Measurements from ENCODE around the gene CNTNAP2. TPM values are rescaled to one million over a fixed set of nuclear protein-coding genes. Genes with fewer than 3 reads are reported as not detected.
"Not testable (repeated sequence)": the region's sequence is repeated elsewhere in the genome, so short reads cannot be mapped to it uniquely, and the experiment has no call there.

Gene CNTNAP2
- total RNA-seq, 1 donor, result 1.0 TPM

GRCh38 chr7:146208492-146208891 is 91.9 kb downstream of the CNTNAP2 start:
- Histone ChIP-seq H3K4me3 (ENCODE audit: low read length) (no peak overlapping the region), H3K27me3 (ENCODE audit: insufficient read depth, low read length) (no peaks in the 10 kb centered on the region), H3K9me3 (ENCODE audit: low read depth, low read length) (peaks cover 5% of the 10 kb centered on the region), H3K4me1 (ENCODE audit: insufficient read depth, low read length) (no peaks in the 10 kb centered on the region)

- no peaks in the 10 kb centered on the region for H3K27me3 ChIP-seq (ENCODE audit: insufficient read depth, low read length)
- H3K4me1 ChIP-seq (ENCODE audit: insufficient read depth, low read length), result no peaks in the 10 kb centered on the region
- H3K4me3 ChIP-seq (ENCODE audit: low read length), result no peak overlapping the region
- no peaks in the 10 kb centered on the region for H3K9me3 ChIP-seq (ENCODE audit: low read depth, low read length)
These were observed 98.2 kb downstream of the CNTNAP2 start for GRCh38 chr7:146214842-146215241.

GRCh38 chr7:146216396-146217041 is 99.9 kb downstream of the CNTNAP2 start:
- H3K9me3 ChIP-seq (ENCODE audit: low read depth, low read length), result no peaks in the 10 kb centered on the region
- H3K4me3 ChIP-seq (ENCODE audit: low read length), result no peak overlapping the region
- H3K4me1 ChIP-seq (ENCODE audit: insufficient read depth, low read length), result no peaks in the 10 kb centered on the region
- no peaks in the 10 kb centered on the region for H3K27me3 ChIP-seq (ENCODE audit: insufficient read depth, low read length)

GRCh38 chr7:146223851-146224250 is 107.2 kb downstream of the CNTNAP2 start:
- Histone ChIP-seq H3K4me3 (ENCODE audit: low read length) (no peak overlapping the region), H3K4me1 (ENCODE audit: insufficient read depth, low read length) (no peaks in the 10 kb centered on the region), H3K27me3 (ENCODE audit: insufficient read depth, low read length) (no peaks in the 10 kb centered on the region), H3K9me3 (ENCODE audit: low read depth, low read length) (no peaks in the 10 kb centered on the region)

GRCh38 chr7:146232604-146233003 is 116.0 kb downstream of the CNTNAP2 start:
- Histone ChIP-seq H3K4me3 (ENCODE audit: low read length) (no peak overlapping the region), H3K9me3 (ENCODE audit: low read depth, low read length) (no peaks in the 10 kb centered on the region), H3K4me1 (ENCODE audit: insufficient read depth, low read length) (no peaks in the 10 kb centered on the region), H3K27me3 (ENCODE audit: insufficient read depth, low read length) (no peaks in the 10 kb centered on the region)

- Histone ChIP-seq H3K27me3 (ENCODE audit: insufficient read depth, low read length) (no peaks in the 10 kb centered on the region), H3K9me3 (ENCODE audit: low read depth, low read length) (no peaks in the 10 kb centered on the region), H3K4me1 (ENCODE audit: insufficient read depth, low read length) (no peaks in the 10 kb centered on the region), H3K4me3 (ENCODE audit: low read length) (no peak overlapping the region)
These were observed 118.6 kb downstream of the CNTNAP2 start for GRCh38 chr7:146235195-146235594.

- Histone ChIP-seq H3K27me3 (ENCODE audit: insufficient read depth, low read length) (no peaks in the 10 kb centered on the region), H3K9me3 (ENCODE audit: low read depth, low read length) (no peaks in the 10 kb centered on the region), H3K4me1 (ENCODE audit: insufficient read depth, low read length) (no peaks in the 10 kb centered on the region), H3K4me3 (ENCODE audit: low read length) (no peak overlapping the region)
These were observed 126.1 kb downstream of the CNTNAP2 start for GRCh38 chr7:146242661-146243060.

GRCh38 chr7:146247991-146248390 is 131.4 kb downstream of the CNTNAP2 start:
- not testable (repeated sequence) for H3K27me3 ChIP-seq (ENCODE audit: insufficient read depth, low read length); H3K9me3 ChIP-seq (ENCODE audit: low read depth, low read length); H3K4me3 ChIP-seq (ENCODE audit: low read length); H3K4me1 ChIP-seq (ENCODE audit: insufficient read depth, low read length)

GRCh38 chr7:146248744-146249143 is 132.1 kb downstream of the CNTNAP2 start:
- H3K9me3 ChIP-seq (ENCODE audit: low read depth, low read length); H3K4me1 ChIP-seq (ENCODE audit: insufficient read depth, low read length); H3K27me3 ChIP-seq (ENCODE audit: insufficient read depth, low read length); H3K4me3 ChIP-seq (ENCODE audit: low read length): not testable (repeated sequence)

GRCh38 chr7:146249272-146249671 is 132.7 kb downstream of the CNTNAP2 start:
- no peak overlapping the region for H3K4me3 ChIP-seq (ENCODE audit: low read length)
- H3K4me1 ChIP-seq (ENCODE audit: insufficient read depth, low read length), result no peaks in the 10 kb centered on the region

GRCh38 chr7:146255609-146256008 is 139.0 kb downstream of the CNTNAP2 start:
- Histone ChIP-seq H3K4me3 (ENCODE audit: low read length) (no peak overlapping the region), H3K27me3 (ENCODE audit: insufficient read depth, low read length) (no peaks in the 10 kb centered on the region), H3K4me1 (ENCODE audit: insufficient read depth, low read length) (no peaks in the 10 kb centered on the region), H3K9me3 (ENCODE audit: low read depth, low read length) (peaks cover 12% of the 10 kb centered on the region)

More at GRCh38 chr7:146249272-146249671, 132.7 kb downstream of the CNTNAP2 start:
- peaks cover 5% of the 10 kb centered on the region for H3K9me3 ChIP-seq (ENCODE audit: low read depth, low read length)
- H3K27me3 ChIP-seq (ENCODE audit: insufficient read depth, low read length), result no peaks in the 10 kb centered on the region

GRCh38 chr7:146262527-146262926 is 145.9 kb downstream of the CNTNAP2 start:
- Histone ChIP-seq H3K9me3 (ENCODE audit: low read depth, low read length) (no peaks in the 10 kb centered on the region), H3K4me1 (ENCODE audit: insufficient read depth, low read length) (no peaks in the 10 kb centered on the region), H3K27me3 (ENCODE audit: insufficient read depth, low read length) (no peaks in the 10 kb centered on the region), H3K4me3 (ENCODE audit: low read length) (no peak overlapping the region)

- no peaks in the 10 kb centered on the region for H3K4me1 ChIP-seq (ENCODE audit: insufficient read depth, low read length)
- no peak overlapping the region for H3K4me3 ChIP-seq (ENCODE audit: low read length)
- no peaks in the 10 kb centered on the region for H3K9me3 ChIP-seq (ENCODE audit: low read depth, low read length)
- no peaks in the 10 kb centered on the region for H3K27me3 ChIP-seq (ENCODE audit: insufficient read depth, low read length)
These were observed 160.3 kb downstream of the CNTNAP2 start for GRCh38 chr7:146276888-146277287.

GRCh38 chr7:146285418-146285817 is 168.8 kb downstream of the CNTNAP2 start:
- no peak overlapping the region for H3K4me3 ChIP-seq (ENCODE audit: low read length)
- H3K27me3 ChIP-seq (ENCODE audit: insufficient read depth, low read length), result no peaks in the 10 kb centered on the region
- no peaks in the 10 kb centered on the region for H3K4me1 ChIP-seq (ENCODE audit: insufficient read depth, low read length)
- no peaks in the 10 kb centered on the region for H3K9me3 ChIP-seq (ENCODE audit: low read depth, low read length)

- H3K9me3 ChIP-seq (ENCODE audit: low read depth, low read length), result no peaks in the 10 kb centered on the region
- no peaks in the 10 kb centered on the region for H3K4me1 ChIP-seq (ENCODE audit: insufficient read depth, low read length)
- no peak overlapping the region for H3K4me3 ChIP-seq (ENCODE audit: low read length)
- H3K27me3 ChIP-seq (ENCODE audit: insufficient read depth, low read length), result no peaks in the 10 kb centered on the region
These were observed 174.1 kb downstream of the CNTNAP2 start for GRCh38 chr7:146290746-146291145.

GRCh38 chr7:146291900-146292299 is 175.3 kb downstream of the CNTNAP2 start:
- Histone ChIP-seq H3K9me3 (ENCODE audit: low read depth, low read length) (no peaks in the 10 kb centered on the region), H3K27me3 (ENCODE audit: insufficient read depth, low read length) (no peaks in the 10 kb centered on the region), H3K4me3 (ENCODE audit: low read length) (no peak overlapping the region), H3K4me1 (ENCODE audit: insufficient read depth, low read length) (no peaks in the 10 kb centered on the region)
